IPS-18c (cell line): Measurements from ENCODE around the gene CSNK1A1.
"Not testable (repeated sequence)": the region's sequence is repeated elsewhere in the genome, so short reads cannot be mapped to it uniquely, and the experiment has no call there.

ENCODE experiments used
- H3K4me3 ChIP-seq: 2 replicates; pipeline ENCODE4 v1.7.0; 2013; ENCODE audit warnings: low read depth, mild to moderate bottlenecking, low read length, moderate library complexity; ENCODE audit not compliant: insufficient read depth
- H3K9me3 ChIP-seq: one replicate; pipeline ENCODE4 v1.6.1; 2013; ENCODE audit warnings: mild to moderate bottlenecking, low read length, moderate library complexity; ENCODE audit not compliant: control insufficient read depth, insufficient read depth

The CSNK1A1 gene

DNA sequence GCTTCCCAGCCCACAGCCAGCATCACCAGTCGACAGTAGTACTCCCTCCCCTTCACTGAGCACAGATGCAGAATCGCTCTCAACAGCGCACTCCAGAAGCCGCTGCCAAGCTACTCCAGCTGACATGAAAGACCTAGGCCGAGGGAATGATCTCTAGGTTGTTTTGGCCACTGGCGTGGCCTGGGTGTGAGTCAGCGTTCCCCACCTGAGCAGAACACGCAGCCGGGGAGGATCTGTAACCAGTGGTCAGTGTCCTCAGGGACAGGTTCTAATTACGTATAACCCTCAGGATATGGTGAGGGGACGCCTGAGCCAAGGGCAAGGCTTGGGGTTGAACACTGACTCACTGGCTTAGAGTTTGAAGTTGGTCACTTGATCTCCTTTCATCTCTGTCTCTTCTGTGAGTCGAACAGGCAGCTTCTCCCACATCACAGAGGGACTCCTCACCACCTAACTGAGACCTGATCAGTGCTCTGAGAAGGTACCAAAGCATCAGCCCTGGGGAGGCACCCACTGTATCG, 95.3 kb downstream of the CSNK1A1 start:
- no peak overlapping the region for H3K4me3 ChIP-seq
- H3K9me3 ChIP-seq: no peaks in the 10 kb centered on the region

DNA sequence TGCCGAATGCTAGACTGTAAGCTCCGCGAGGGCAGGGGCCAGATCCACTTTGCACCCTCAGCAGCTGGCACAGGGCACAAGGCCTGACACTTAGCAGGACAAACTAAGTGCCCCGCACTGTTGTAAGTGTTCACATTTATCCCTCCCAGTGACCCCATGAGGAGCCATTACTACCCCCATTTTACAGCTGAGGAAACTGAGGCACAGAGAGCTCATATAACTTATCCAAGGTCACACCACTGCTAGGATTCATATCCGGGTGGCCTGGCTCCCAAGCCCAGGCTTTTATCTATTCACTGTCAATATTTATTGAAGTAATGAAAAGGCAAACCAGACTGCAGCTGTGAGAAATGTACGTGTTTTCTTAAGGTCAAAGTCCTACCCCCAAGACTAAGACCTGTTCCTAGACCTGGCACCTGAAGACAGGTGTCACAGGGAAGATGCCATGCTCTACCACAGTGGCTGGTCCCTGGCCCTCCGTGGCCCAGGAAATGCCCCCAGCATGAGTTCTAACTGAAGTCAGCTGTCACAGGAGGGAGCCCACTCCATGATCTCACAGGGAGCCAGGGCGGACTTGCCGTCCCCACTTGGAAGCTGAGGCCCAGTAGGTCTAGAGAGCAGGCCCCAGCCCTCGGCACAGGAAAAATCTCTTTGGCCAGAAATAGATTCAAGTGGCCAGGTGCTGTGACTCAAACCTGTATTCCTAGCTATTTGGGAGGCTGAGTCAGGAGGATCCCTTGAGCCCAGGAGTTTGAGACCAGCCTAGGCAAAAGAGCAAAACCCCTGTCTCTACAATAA, 97.4 kb downstream of the CSNK1A1 start:
- no peaks in the 10 kb centered on the region for H3K9me3 ChIP-seq
- H3K4me3 ChIP-seq: no peak overlapping the region

DNA sequence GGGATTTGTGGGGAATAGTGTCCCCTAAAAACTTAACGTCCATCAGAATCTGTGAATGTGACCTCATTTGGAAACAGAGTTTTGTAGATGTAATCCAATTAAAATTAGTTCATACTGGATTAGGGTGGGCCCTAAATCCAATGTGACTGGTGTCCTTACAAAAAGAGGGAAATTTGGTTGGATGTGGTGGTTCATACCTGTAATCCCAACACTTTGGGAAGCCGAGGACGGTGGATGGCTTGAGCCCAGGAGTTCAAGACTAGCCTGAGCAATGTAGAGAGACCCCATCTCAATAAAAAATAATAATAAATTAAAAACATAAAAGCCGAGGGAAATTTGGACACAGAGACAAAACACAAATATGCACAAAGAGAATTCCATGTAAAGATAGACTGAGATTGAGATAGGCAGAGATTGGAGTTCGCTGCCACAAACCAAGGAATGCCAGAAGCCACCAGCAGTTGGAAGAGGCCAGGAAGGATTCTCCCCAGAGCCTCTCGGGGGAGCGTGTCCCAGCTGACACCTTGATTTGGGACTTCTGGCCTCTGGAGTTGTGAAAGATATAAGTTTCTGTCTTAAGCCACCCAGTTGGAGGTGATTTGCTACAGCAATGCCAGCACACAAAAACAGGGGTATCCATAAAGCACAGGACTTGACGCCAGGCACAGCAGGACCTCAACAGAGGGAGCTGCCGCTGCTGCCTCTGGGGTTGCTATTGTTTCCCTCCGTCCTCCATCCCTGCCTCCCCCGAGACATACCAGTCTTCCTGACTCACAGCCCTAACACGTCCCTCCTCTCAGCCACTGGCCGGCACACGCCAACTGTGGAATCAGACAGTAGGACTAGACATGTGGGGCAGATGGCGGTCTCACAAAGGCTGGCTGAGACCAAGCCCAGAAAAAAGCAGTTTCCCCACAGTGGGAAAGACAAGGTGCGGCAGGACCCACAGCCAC, 98.3 kb downstream of the CSNK1A1 start:
- H3K4me3 ChIP-seq: no peak overlapping the region
- no peaks in the 10 kb centered on the region for H3K9me3 ChIP-seq

DNA sequence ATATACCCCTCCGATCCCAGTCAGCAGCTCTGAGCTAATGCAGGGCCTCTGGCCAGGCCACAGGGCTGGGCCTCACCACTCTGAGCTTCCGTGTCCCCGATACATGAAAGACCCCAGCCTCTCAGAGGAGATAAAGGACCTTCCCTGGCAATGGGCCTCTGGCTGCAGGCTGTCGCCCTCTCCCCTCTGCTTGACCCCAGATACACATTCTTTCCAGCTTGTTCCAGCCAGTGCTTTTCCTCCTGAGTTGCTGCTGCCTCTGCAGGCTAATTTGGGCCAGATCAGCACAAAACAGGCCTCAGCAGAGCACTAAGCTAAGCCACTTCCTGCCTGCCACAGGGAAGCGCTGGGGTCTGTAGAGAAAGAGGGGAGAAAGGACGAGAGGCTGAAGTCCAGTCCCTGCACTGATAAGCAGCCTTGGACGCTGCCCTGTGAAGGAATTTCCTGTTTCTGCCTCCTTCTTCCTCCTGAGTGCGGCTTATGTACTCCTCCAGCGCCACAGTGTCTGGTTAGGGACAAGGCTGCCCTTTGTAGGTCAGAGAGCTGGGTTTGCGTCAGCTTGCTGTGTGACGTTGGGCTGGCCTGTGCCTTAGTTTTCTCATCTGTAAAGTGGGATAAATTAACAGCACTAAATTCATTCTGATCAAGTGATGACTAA, 99.1 kb downstream of the CSNK1A1 start:
- no peak overlapping the region for H3K4me3 ChIP-seq
- no peaks in the 10 kb centered on the region for H3K9me3 ChIP-seq

DNA sequence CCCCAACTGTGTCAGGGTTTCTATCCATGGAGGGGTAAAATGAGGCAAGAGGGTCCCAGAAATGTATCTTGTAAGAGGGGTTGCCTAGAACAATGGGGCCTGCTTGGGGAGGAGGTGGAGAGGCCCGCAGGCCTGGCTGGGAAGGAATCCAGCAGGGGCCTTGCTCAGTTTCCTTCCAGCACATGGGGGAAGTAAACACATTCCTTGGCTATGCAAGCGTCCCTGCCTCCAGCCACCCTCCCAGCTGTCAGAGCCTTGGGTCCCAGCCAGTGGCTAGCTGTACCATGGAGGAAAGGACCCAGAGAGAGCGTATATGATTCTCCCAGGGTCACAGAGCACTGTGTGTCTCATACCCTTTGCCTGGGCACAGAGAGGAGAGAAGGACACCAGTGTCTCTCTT, 101.0 kb downstream of the CSNK1A1 start:
- Histone ChIP-seq H3K9me3 (no peaks in the 10 kb centered on the region), H3K4me3 (no peak overlapping the region)

DNA sequence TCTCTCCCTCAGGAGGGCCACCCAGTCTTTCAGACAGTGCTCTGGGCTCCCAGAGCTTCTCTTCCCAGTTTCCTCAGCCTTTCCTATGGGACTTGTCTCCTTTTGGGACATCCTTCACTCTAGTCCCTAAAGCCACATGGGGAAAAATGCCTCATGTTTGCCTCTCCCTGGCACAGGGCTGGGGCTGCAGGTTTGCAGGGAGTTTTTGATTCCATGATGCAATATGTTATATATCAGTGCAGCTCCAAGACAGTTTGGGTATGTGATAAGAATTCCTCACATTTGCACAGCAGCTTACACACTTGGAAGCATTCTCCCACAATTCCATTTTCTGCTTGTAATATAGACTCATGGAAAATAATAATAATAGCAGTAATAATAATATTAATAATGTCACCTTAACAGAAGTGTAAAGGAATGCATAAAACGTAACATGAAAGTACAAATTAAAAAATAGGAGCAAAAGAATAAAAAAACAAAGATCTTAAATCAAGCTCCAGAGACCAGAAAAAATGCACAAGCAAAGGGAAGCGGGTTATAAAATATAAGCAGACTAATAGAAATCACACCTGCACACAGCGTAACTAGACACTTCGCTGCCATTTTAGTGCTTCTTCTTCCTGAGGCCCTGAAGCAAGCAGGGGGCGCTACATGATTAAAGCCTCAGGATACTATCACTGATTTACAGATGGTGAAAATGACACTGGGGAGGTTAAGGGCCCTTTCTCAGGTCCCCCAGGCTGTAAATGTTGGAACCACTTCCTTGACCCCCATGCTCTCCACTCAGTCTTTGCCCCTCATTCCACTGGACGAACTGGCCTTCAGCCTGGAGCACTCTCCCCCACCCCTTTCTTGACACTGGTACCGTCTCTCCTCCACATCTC, 102.2 kb downstream of the CSNK1A1 start:
- Histone ChIP-seq H3K9me3 (peaks cover 3% of the 10 kb centered on the region), H3K4me3 (no peak overlapping the region)

DNA sequence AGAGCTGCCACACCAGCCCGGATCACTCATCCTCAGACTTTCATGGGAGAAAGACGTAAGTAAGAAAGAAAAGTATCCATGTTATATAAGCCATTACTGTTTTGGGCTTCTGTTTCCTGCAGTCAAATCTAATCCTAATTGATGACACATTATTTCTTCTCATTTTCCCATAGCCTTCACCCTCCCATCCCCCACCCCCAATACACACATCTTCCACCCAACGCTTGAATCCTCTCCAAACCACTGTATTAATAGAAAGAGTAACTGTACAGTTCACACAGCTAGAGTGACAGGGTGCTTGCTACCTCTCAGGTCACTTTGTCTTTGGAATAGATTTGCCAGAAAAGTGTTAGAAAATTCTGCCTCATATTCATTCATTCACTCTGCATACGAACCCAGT, 102.8 kb downstream of the CSNK1A1 start:
- Histone ChIP-seq H3K9me3 (peaks cover 3% of the 10 kb centered on the region), H3K4me3 (no peak overlapping the region)

DNA sequence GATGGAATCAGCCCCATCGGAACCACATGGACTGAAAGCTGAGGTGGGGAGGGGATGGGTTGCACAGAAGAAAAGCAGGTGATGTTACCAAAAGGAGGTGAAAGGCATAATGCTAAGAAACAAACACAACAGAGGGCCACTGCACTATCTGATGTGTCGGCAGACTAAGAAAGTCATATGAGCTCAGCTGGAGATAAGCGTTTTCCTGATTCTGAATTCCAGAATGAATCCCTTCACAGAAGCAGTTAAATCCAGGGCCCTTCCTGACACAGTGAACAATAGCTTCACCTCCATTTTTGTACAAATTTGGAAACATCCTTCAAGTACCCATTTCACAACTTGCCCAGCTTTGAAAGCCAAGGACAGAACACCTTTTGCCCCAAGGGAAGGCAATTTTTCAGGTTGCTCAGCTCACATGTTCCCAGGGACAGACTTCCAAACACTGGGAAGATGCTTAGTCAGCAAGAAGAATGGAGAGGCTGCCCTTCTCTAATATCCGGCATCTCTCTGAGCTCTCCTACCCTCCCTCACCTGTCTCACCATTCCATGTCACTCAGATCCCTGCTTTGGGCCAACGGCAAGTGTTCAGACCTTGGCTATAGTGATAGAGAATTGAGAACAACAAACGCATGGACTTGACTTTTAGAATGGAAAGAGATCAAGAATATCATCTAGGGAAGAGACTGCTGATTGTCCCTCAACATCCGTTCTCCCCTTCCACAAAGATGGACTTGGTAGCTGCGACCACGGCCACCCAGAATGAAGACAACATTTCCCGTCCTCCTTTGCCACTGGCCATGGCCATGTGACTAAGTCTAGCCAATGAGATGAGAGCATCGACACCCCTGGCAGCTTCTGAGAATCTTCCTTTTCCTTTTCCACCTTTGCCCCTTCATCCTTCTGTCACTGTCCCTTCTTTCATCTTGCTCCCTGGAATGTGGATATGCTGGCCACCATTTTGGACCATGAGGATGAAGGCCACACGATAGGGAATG, 103.6 kb downstream of the CSNK1A1 start:
- no peak overlapping the region for H3K4me3 ChIP-seq

DNA sequence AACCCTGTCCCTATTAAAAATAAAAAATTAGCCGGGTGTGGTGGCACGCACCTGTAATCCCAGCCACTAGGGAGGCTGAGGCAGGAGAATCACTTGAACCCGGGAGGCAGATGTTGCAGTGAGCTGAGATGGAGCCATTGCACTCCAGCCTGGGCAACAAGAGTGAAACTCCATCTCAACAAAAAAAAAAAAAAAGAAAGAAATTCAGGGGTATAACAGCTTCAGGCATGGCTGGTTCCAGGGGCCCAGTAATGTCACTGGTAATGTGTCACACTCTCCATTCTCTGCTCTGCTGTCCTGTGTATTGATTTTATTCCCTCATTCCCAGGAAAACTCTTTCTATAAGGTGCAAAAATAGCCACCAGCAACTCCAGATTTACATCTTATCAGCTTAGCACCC, 104.4 kb downstream of the CSNK1A1 start:
- not testable (repeated sequence) for H3K9me3 ChIP-seq, H3K4me3 ChIP-seq

More for the DNA sequence above, 103.6 kb downstream of the CSNK1A1 start:
- H3K9me3 ChIP-seq: peaks cover 3% of the 10 kb centered on the region

DNA sequence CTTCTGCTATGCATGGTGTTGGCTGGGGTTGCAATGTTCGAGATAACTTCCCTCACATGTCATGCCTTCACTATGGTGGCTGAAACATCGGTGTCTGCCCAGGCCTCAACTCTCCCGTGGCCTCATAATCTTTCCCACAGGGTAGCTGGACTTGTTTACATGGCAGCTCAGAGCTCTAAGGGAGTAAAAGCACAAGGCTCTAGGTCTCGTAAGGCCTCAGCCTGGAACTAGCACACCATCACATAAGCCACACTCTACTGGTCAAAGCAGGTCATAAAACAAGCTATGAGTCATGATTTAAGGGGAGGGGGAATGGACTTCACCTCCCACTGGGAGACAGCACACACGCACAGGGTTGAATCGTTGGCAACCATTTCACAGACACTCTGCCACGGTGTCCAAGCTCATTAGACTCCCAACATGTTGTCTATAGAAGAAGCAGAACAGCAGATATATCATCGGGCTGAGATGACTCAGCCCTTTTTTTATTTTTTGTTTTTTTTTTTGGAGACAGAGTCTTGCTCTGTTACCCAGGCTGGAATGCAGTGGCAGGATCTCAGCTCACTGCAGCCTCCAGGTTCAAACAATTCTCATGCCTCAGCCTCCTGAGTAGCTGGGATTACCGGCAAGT, 105.4 kb downstream of the CSNK1A1 start:
- no peak overlapping the region for H3K4me3 ChIP-seq
- peaks cover 3% of the 10 kb centered on the region for H3K9me3 ChIP-seq

DNA sequence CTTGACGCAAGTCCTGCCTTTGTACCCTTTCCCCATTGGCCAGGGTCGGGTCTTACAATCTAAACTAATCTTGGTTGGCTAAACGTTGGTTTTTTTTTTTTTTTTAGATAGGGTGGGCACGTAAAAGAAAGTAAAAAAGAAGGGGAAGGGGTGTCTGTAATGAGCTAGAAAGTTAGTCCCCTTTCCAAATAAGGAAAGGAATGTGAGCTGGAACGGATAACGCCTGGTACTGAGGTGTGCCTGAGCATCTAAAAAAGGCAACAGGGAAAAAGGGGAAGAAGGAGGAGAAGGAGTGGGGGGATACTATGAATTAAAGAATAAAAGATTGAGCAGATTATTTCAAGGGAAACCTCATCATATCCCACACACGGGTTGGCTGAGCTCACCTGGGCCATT, 105.9 kb downstream of the CSNK1A1 start:
- Histone ChIP-seq H3K9me3 (peaks cover 3% of the 10 kb centered on the region), H3K4me3 (no peak overlapping the region)

DNA sequence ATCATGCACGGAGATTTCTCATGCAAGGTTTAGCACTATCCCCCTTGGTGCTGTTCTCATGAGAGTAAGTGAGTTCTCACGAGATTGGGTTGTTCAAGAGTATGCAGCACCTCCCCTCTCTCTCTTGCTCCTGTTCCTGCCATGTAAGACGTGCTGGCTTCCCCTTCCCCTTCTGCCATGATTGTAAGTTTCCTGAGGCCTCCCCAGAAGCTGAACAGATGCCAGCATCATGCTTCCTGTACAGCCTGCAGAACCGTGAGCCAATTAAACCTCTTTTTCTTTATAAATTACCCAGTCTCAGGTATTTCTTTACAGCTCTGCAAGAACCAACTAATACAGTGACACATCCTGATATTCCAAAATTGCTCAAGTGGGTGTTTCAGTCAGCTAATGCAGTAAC, 106.8 kb downstream of the CSNK1A1 start:
- not testable (repeated sequence) for H3K9me3 ChIP-seq, H3K4me3 ChIP-seq

DNA sequence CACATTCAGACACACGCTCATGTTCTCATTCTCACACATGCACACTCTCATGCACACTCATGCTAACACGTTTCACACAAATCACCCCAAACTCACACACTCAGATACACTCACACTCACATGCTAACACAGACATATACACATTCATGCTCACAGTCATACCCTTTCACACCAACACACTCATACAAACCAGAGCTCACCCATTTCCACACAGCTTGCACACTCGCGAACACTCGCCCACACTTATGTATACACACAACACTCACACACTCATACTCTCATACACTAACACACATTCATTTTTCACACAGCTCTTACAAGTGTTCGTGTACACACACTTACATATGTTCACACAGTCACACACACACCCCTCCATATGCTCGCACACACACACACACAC, 108.0 kb downstream of the CSNK1A1 start:
- H3K4me3 ChIP-seq: no peak overlapping the region
- peaks cover 3% of the 10 kb centered on the region for H3K9me3 ChIP-seq

DNA sequence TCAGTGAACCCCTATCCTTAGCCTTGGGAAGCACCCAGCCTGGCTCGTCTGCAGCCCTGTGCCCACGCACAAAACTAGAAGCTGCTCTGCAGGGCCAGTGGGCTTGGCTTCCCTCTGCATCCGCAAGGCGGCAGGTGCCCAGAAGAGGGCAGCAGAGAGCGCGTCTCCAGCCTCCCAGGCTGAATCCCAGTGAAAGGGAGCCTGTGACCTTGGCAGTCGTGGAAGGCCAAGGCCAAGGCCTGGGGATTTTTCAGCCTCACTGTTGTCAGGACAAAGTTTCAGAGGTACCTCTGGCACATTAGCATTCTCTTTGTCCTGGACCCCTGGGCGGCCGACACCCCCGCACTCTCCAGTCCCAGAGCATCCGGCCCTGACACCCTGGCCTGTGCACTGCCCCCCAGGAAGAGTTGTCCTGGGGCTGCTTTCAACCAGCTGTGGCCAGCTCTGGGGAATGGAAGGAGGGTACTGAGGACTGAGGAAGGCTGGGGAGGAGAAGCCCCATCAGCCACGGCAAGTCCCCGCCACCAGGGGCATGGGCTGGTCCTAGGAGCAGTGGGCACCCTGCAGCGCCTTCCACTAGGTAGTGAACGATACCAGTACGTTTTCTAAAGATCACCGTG, 108.6 kb downstream of the CSNK1A1 start:
- Histone ChIP-seq H3K9me3 (peaks cover 3% of the 10 kb centered on the region), H3K4me3 (no peak overlapping the region)
